ENCODE data around the gene NUP210L.

DNA sequence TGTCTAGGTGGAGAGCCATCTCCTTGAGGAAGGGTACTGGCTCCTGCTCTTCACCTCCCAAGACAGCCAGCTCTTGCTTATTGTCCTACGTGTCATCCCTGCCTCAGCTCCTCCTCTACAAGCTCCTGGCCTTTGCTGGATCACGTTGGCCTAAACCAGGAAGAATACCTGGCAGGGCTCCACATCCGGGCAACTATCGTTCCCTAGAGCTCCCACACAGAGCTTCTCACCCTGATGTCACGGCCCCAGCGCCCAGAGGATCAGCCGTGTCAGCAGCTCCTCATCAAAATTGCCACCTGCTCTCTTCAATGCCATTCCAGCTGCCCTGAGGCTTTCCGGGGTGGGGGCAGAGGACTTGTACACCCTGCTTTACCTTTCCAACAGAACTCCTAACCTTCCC lies 38.9 kb upstream of the NUP210L start:
- TF ChIP-seq, protein P1, sequence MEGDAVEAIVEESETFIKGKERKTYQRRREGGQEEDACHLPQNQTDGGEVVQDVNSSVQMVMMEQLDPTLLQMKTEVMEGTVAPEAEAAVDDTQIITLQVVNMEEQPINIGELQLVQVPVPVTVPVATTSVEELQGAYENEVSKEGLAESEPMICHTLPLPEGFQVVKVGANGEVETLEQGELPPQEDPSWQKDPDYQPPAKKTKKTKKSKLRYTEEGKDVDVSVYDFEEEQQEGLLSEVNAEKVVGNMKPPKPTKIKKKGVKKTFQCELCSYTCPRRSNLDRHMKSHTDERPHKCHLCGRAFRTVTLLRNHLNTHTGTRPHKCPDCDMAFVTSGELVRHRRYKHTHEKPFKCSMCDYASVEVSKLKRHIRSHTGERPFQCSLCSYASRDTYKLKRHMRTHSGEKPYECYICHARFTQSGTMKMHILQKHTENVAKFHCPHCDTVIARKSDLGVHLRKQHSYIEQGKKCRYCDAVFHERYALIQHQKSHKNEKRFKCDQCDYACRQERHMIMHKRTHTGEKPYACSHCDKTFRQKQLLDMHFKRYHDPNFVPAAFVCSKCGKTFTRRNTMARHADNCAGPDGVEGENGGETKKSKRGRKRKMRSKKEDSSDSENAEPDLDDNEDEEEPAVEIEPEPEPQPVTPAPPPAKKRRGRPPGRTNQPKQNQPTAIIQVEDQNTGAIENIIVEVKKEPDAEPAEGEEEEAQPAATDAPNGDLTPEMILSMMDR (IDR thresholded peaks at IDR 0.05; ENCODE audit: extremely low read depth in 1 of 2, insufficient read depth in 1 of 2, low read depth in 1 of 2, low read length in 2 of 2): no peak
- TF ChIP-seq EZH2 (IDR thresholded peaks at IDR 0.05; ENCODE audit: borderline replicate concordance, low read depth, low read length, severe bottlenecking): no peak
- no peak for TF ChIP-seq MYC (IDR thresholded peaks at IDR 0.05; ENCODE audit: low read depth, low read length)
- TF ChIP-seq POLR2AphosphoS5 (IDR thresholded peaks at IDR 0.05; ENCODE audit: insufficient read depth, low read depth, low read length): no peak
- TF ChIP-seq, protein P2, sequence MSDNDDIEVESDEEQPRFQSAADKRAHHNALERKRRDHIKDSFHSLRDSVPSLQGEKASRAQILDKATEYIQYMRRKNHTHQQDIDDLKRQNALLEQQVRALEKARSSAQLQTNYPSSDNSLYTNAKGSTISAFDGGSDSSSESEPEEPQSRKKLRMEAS (IDR thresholded peaks at IDR 0.05; ENCODE audit: insufficient read depth, insufficient read length): no peak
- no peak for TF ChIP-seq POLR2A (IDR thresholded peaks at IDR 0.05; ENCODE audit: low read depth, low read length)

All from endothelial cell of umbilical vein (primary cell).